ENCODE data around the gene TREH. TPM values are rescaled to one million over a fixed set of nuclear protein-coding genes. Genes with fewer than 3 reads are reported as not detected.

Gene TREH
- total RNA-seq, 1 experiment from 2014 or later = 0.15 TPM

DNA sequence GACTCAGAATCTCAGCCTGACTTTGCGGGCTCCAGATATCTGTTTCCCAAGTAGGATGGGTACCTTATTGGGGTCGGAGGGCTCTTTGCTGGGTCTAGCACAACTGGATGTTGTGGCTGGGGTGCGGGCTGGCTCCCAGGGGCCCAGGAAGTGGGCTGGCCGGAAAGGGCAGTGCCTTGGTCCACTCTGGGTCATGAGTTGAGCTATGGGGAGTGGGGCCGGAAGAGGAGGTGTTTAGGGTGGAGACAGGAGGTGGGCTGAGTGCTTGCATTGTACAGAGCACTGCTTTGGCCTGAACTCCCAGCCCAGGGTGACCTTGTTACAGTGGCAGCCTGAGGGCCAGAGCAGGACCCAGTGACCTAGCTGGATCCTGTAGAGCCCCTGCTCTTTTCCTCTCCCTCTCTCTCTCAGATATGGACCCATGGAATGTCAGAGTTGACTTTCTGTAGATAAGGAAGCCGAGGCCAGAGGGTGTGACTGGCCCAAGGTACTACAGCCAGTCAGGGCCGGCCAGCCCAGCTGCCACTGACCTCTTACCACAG is 58.9 kb downstream of the TREH start:
- Histone ChIP-seq H2AFZ (ENCODE audit: low read depth, low read length, poor library complexity, severe bottlenecking) (no peak overlapping the region), H3K9me3 (ENCODE audit: control insufficient read depth in 1 of 2, insufficient read depth in 1 of 2, low read depth in 1 of 2, low read length in 2 of 2) (no peaks in the 10 kb centered on the region), H3K4me1 (ENCODE audit: control insufficient read depth in 1 of 2, insufficient read depth in 2 of 2, low read length in 2 of 2) (peaks cover 57 to 70% of the 10 kb centered on the region in 2 experiments), H3K36me3 (ENCODE audit: control insufficient read depth in 1 of 2, insufficient read depth in 2 of 2, low read length in 2 of 2) (no peaks in the 10 kb centered on the region; a peak in 1 of 4 replicates), H3K9ac (ENCODE audit: low read length) (peak overlapping the region; percentile 84), H3K9me2 (ENCODE audit: insufficient read depth) (no peaks in the 10 kb centered on the region), H4K20me1 (ENCODE audit: insufficient read depth) (no peaks in the 10 kb centered on the region), H3K27ac (ENCODE audit: low read depth, low read length) (peak overlapping the region; percentile 96), H3K4me2 (ENCODE audit: low read length) (peak overlapping the region; percentile 94), H3K27me3 (ENCODE audit: insufficient read depth, low read length) (no peaks in the 10 kb centered on the region), H3K4me3 (replicated peaks in 1 of 2; ENCODE audit: low read depth in 1 of 2, low read length in 2 of 2) (peak overlapping the region; percentile 62 to 84), H3K79me2 (ENCODE audit: insufficient read depth, low read length) (peaks cover 6% of the 10 kb centered on the region)
- ChIA-PET CTCF (interaction anchor here (1.0 to 1.8 kb wide), 4 partner anchors 9 to 69 kb away, joined by 3 to 7 read pairs (median 5); no protein-coding TSS in a partner anchor), RAD21 (ENCODE audit: low non-redundant PET in 1 of 2, low total read pairs in 2 of 2, uncharacterized antibody in 2 of 2, unreplicated experiment in 2 of 2) (no interaction called here), POLR2A (interaction anchor here (1.2 to 3.3 kb wide), 4 partner anchors 13 to 292 kb away, joined by 4 to 33 read pairs (median 14); partner anchors contain the start of gene PHLDB1)
- intact Hi-C loops (cut with micrococcal nuclease) = no loop called here
- BruUV-seq (replicated peaks) = no TSS peak
- DNase-seq (ENCODE audit: low read depth, low spot score) = no peak
- TF ChIP-seq POLR2AphosphoS5 (IDR thresholded peaks at IDR 0.05; ENCODE audit: low read depth, low read length) (peak; percentile 56; the same call in 1 of the 2 replicates), SRF (IDR thresholded peaks at IDR 0.05; ENCODE audit: low read depth) (no peak)
- peak; percentile 39 for ATAC-seq

DNA sequence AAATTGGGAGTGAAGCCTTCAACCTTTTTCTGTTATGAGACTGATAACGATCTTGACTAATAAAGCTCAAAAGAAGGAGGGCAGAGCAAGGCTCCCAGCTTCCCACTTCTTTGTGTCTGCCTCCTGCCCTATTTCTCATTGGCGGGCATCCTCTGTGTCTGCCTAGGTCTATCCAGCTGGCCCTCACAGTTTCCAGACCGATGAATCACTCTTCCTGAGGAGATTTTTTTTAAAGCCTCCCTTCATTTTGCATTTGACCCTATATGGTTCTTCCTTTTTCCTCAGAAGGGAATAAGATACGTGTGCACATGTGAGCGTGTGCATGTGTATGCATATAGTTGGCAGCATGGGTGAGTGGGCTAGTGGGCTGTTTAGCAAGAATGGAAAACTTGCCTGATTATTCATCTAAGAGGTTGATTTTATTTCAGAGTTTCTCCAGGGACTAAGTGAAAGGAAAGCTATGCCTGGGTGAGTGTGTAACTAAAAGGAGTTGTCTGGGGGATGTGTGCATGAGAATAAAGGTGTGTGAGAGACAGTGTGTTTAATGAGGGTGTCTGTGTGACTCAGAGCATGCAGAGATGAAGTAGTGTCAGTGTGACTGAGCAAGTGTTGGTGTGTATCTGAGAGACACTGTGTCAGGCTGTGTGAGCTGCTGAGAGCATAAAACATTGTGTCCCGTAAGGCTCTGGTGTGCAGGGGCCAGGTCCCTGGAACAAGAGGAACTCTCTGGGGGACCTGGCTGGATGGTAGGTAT is 59.8 kb downstream of the TREH start:
- no TSS peak for BruUV-seq (replicated peaks)
- Histone ChIP-seq H3K4me1 (ENCODE audit: control insufficient read depth in 1 of 2, insufficient read depth in 2 of 2, low read length in 2 of 2) (peaks cover 48 to 68% of the 10 kb centered on the region in 2 experiments), H4K20me1 (ENCODE audit: insufficient read depth) (no peaks in the 10 kb centered on the region), H3K79me2 (ENCODE audit: insufficient read depth, low read length) (peaks cover 6% of the 10 kb centered on the region), H3K27me3 (ENCODE audit: insufficient read depth, low read length) (no peaks in the 10 kb centered on the region), H2AFZ (ENCODE audit: low read depth, low read length, poor library complexity, severe bottlenecking) (no peak overlapping the region), H3K9ac (ENCODE audit: low read length) (no peak overlapping the region), H3K36me3 (ENCODE audit: control insufficient read depth in 1 of 2, insufficient read depth in 2 of 2, low read length in 2 of 2) (no peaks in the 10 kb centered on the region), H3K9me3 (ENCODE audit: control insufficient read depth in 1 of 2, insufficient read depth in 1 of 2, low read depth in 1 of 2, low read length in 2 of 2) (no peaks in the 10 kb centered on the region), H3K9me2 (ENCODE audit: insufficient read depth) (no peaks in the 10 kb centered on the region), H3K4me3 (replicated peaks in 1 of 2; ENCODE audit: low read depth in 1 of 2, low read length in 2 of 2) (no peak overlapping the region), H3K4me2 (ENCODE audit: low read length) (peak overlapping the region; percentile 29), H3K27ac (ENCODE audit: low read depth, low read length) (no peak overlapping the region)
- ChIA-PET CTCF (interaction anchor here (1.3 kb wide), 1 partner anchor 12 kb away, joined by 3 read pairs; the partner anchor contains the start of gene PHLDB1), POLR2A (no interaction called here), RAD21 (ENCODE audit: low non-redundant PET in 1 of 2, low total read pairs in 2 of 2, uncharacterized antibody in 2 of 2, unreplicated experiment in 2 of 2) (no interaction called here)
- intact Hi-C loops (cut with micrococcal nuclease) = no loop called here
- ATAC-seq (no peak), DNase-seq (ENCODE audit: low read depth, low spot score) (no peak)
- no peak for TF ChIP-seq EGR1 (IDR thresholded peaks at IDR 0.05; ENCODE audit: low read depth)
- no peak for TF ChIP-seq CBX3 (IDR thresholded peaks at IDR 0.05; ENCODE audit: low read depth)
- TF ChIP-seq SRF (IDR thresholded peaks at IDR 0.05; ENCODE audit: low read depth) = no peak
- no peak for TF ChIP-seq FOSL1 (IDR thresholded peaks at IDR 0.05; ENCODE audit: low read depth)
- no peak for TF ChIP-seq ZFX (IDR thresholded peaks at IDR 0.05)
- no peak for TF ChIP-seq POLR2A (IDR thresholded peaks at IDR 0.05; ENCODE audit: borderline replicate concordance, extremely low read depth, insufficient read depth, insufficient read length)
- TF ChIP-seq EZH2phosphoT487 (IDR thresholded peaks at IDR 0.05; ENCODE audit: borderline replicate concordance) = no peak
- no peak for TF ChIP-seq RAD21 (IDR thresholded peaks at IDR 0.05; ENCODE audit: low read depth)
- no peak for TF ChIP-seq POLR2AphosphoS5 (IDR thresholded peaks at IDR 0.05; ENCODE audit: low read depth, low read length)
- TF ChIP-seq, protein P1, sequence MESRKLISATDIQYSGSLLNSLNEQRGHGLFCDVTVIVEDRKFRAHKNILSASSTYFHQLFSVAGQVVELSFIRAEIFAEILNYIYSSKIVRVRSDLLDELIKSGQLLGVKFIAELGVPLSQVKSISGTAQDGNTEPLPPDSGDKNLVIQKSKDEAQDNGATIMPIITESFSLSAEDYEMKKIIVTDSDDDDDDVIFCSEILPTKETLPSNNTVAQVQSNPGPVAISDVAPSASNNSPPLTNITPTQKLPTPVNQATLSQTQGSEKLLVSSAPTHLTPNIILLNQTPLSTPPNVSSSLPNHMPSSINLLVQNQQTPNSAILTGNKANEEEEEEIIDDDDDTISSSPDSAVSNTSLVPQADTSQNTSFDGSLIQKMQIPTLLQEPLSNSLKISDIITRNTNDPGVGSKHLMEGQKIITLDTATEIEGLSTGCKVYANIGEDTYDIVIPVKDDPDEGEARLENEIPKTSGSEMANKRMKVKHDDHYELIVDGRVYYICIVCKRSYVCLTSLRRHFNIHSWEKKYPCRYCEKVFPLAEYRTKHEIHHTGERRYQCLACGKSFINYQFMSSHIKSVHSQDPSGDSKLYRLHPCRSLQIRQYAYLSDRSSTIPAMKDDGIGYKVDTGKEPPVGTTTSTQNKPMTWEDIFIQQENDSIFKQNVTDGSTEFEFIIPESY (IDR thresholded peaks at IDR 0.05; ENCODE audit: extremely low read depth, insufficient replicate concordance, low read length) = no peak
- TF ChIP-seq, protein P2, sequence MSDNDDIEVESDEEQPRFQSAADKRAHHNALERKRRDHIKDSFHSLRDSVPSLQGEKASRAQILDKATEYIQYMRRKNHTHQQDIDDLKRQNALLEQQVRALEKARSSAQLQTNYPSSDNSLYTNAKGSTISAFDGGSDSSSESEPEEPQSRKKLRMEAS (IDR thresholded peaks at IDR 0.05) = no peak
- no peak for TF ChIP-seq SP1 (IDR thresholded peaks at IDR 0.05; ENCODE audit: low read depth)
- TF ChIP-seq EZH2 (IDR thresholded peaks at IDR 0.05) = no peak
- TF ChIP-seq, protein P3, sequence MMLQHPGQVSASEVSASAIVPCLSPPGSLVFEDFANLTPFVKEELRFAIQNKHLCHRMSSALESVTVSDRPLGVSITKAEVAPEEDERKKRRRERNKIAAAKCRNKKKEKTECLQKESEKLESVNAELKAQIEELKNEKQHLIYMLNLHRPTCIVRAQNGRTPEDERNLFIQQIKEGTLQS (IDR thresholded peaks at IDR 0.05) = no peak
